BE2C (cell line): ENCODE data around the gene CCDC71. TPM values are rescaled to one million over a fixed set of nuclear protein-coding genes. Genes with fewer than 3 reads are reported as not detected.

Source experiments
- DNase-seq: peaks from one replicate; pipeline ENCODE4 v3.0.0-alpha.2; 2020
- H3K27me3 ChIP-seq: fragments of 250-450 bp; sonication (Bioruptor Pico); 2 replicates; pipeline ENCODE4 v1.5.1; 2020; ENCODE audit warnings: mild to moderate bottlenecking
- H3K36me3 ChIP-seq: fragments of 250-450 bp; sonication (Bioruptor Pico); 2 replicates; pipeline ENCODE4 v1.5.1; 2020; ENCODE audit warnings: mild to moderate bottlenecking
- H3K4me1 ChIP-seq: fragments of 250-450 bp; sonication (Bioruptor Pico); 2 replicates; pipeline ENCODE4 v1.5.1; 2020
- H3K4me3 ChIP-seq: 2 replicates; pipeline ENCODE4 v1.5.1; 2011; ENCODE audit warnings: low read depth, low read length
- H3K9me3 ChIP-seq: fragments of 250-450 bp; sonication (Bioruptor Pico); 2 replicates; pipeline ENCODE4 v1.5.1; 2020
- polyA plus RNA-seq: library from polyadenylated mRNA; unstranded; fragments of >200 nt; gene quantifications from one replicate; pipeline ENCODE4 v1.2.1, GENCODE V29; 2012; ENCODE audit warnings: low read depth, missing spikeins; ENCODE audit not compliant: insufficient read length, insufficient read depth
- TF ChIP-seq, protein P1 (sequence below): IDR thresholded peaks from 2 replicates; pipeline ENCODE4 v1.5.1; 2012; ENCODE audit warnings: mild to moderate bottlenecking, low read depth, low read length

Gene CCDC71
- polyA plus RNA-seq = 12.9 TPM

GRCh38 chr3:49165771-49166751, at the start of gene CCDC71:
Gene CCDC71, minus strand, starts transcription at chr3:49166331. Its CDS starts 2,123 bp downstream, at chr3:49164208.
- Histone ChIP-seq H3K36me3 (peaks cover 3% of the 10 kb centered on the region; the same call in 1 of the 2 replicates), H3K27me3 (no peaks in the 10 kb centered on the region), H3K9me3 (no peaks in the 10 kb centered on the region), H3K4me1 (peaks cover 4% of the 10 kb centered on the region; the same call in 1 of the 2 replicates), H3K4me3 (peak within 1 kb of the TSS; percentile 71)
- DNase-seq = peak; percentile 58
- TF ChIP-seq, protein P1, sequence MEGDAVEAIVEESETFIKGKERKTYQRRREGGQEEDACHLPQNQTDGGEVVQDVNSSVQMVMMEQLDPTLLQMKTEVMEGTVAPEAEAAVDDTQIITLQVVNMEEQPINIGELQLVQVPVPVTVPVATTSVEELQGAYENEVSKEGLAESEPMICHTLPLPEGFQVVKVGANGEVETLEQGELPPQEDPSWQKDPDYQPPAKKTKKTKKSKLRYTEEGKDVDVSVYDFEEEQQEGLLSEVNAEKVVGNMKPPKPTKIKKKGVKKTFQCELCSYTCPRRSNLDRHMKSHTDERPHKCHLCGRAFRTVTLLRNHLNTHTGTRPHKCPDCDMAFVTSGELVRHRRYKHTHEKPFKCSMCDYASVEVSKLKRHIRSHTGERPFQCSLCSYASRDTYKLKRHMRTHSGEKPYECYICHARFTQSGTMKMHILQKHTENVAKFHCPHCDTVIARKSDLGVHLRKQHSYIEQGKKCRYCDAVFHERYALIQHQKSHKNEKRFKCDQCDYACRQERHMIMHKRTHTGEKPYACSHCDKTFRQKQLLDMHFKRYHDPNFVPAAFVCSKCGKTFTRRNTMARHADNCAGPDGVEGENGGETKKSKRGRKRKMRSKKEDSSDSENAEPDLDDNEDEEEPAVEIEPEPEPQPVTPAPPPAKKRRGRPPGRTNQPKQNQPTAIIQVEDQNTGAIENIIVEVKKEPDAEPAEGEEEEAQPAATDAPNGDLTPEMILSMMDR = no peak

- TF ChIP-seq, protein P1 = no peak
- H3K9me3 ChIP-seq = no peaks in the 10 kb centered on the region
- no peaks in the 10 kb centered on the region for H3K36me3 ChIP-seq
These were observed 47.9 kb upstream of the CCDC71 start for GRCh38 chr3:49213998-49214397.

DNA sequence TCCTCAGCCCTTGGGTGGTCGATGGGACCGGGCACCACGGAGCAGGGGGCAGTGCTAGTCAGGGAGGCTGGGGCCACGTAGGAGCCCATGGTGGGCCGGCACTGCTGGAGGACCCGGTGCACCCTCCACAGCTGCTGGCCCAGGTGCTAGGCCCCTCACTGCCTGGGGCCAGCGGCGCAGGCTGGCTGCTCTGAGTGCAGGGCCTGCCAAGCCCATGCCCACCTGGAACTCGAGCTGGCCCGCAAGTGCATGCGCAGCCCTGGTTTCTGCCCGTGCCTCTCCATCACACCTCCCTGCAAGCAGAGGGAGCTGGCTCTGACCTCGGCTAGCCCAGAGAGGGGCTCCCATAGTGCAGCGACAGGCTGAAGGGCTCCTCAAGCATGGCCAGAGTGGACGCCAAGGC, 47.4 kb upstream of the CCDC71 start:
- no peaks in the 10 kb centered on the region for H3K36me3 ChIP-seq
- no peak for DNase-seq
- no peaks in the 10 kb centered on the region for H3K9me3 ChIP-seq
- H3K4me3 ChIP-seq = no peak overlapping the region
- no peaks in the 10 kb centered on the region for H3K27me3 ChIP-seq
- TF ChIP-seq, protein P1 = no peak
- H3K4me1 ChIP-seq = no peaks in the 10 kb centered on the region

More at GRCh38 chr3:49213998-49214397, 47.9 kb upstream of the CCDC71 start:
- Histone ChIP-seq H3K4me3 (no peak overlapping the region), H3K27me3 (no peaks in the 10 kb centered on the region), H3K4me1 (no peaks in the 10 kb centered on the region)
- DNase-seq = no peak

DNA sequence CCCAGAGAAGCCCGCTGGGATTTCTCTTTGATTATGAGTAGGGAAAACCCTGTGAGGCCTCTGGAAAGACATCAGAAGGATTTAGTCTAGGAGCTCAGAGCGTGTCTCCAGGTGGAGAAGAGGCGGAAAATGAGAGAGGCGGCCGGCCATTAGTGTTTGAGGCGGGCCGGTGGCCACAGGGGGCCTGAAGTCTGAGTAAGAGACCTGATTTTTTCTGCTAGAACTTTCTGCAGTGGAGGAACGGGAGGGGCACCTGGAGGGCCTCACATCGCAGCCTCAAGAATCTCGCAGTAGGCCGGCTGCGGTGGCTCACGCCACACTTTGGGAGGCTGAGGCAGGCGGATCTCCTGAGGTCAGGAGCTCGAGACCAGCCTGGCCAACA, 33.8 kb upstream of the CCDC71 start:
- Histone ChIP-seq H3K9me3 (no peaks in the 10 kb centered on the region), H3K4me3 (no peak overlapping the region), H3K4me1 (no peaks in the 10 kb centered on the region), H3K36me3 (no peaks in the 10 kb centered on the region), H3K27me3 (no peaks in the 10 kb centered on the region)
- TF ChIP-seq, protein P1 = no peak
- no peak for DNase-seq

- TF ChIP-seq, protein P1 = no peak
- Histone ChIP-seq H3K4me1 (no peaks in the 10 kb centered on the region), H3K4me3 (no peak overlapping the region), H3K27me3 (no peaks in the 10 kb centered on the region), H3K9me3 (no peaks in the 10 kb centered on the region), H3K36me3 (no peaks in the 10 kb centered on the region)
- DNase-seq = no peak
These were observed 33.2 kb upstream of the CCDC71 start for GRCh38 chr3:49199239-49199899.
